Duodenal mucosa (tissue), 2 donors: ENCODE results near the gene ITPR2.
"Not testable (repeated sequence)": the region's sequence is repeated elsewhere in the genome, so short reads cannot be mapped to it uniquely, and the experiment has no call there.

Experiments used
- H3K27ac ChIP-seq: one replicate; pipeline ENCODE4 v1.7.0; 2013; ENCODE audit warnings: low read depth, low read length
- H3K27me3 ChIP-seq, 2 donors: one replicate each; pipeline ENCODE4 v1.7.0; 2013; ENCODE audit warnings: low read length in 2 of 2, control low read depth in 1 of 2; ENCODE audit not compliant: insufficient read depth in 2 of 2, control insufficient read depth in 1 of 2
- H3K36me3 ChIP-seq, 2 donors: one replicate each; pipeline ENCODE4 v1.7.0; 2013; ENCODE audit warnings: low read length in 2 of 2, control low read depth in 1 of 2; ENCODE audit not compliant: insufficient read depth in 2 of 2, control insufficient read depth in 1 of 2
- H3K4me1 ChIP-seq, 2 donors: one replicate each; pipeline ENCODE4 v1.7.0; 2013; ENCODE audit warnings: low read length in 2 of 2, control low read depth in 1 of 2; ENCODE audit not compliant: insufficient read depth in 2 of 2, control insufficient read depth in 1 of 2
- H3K4me3 ChIP-seq, 2 donors: one replicate each; pipeline ENCODE4 v1.7.0; 2013; ENCODE audit warnings: low read length in 2 of 2, low read depth in 1 of 2
- H3K9ac ChIP-seq, 2 donors: one replicate each; pipeline ENCODE4 v1.7.0; 2013; ENCODE audit warnings: low read length in 2 of 2, low read depth in 1 of 2
- H3K9me3 ChIP-seq, 2 donors: one replicate each; pipeline ENCODE4 v1.7.0; 2013; ENCODE audit warnings: low read length in 2 of 2, control low read depth in 1 of 2; ENCODE audit not compliant: control insufficient read depth in 1 of 2

ITPR2 gene

DNA sequence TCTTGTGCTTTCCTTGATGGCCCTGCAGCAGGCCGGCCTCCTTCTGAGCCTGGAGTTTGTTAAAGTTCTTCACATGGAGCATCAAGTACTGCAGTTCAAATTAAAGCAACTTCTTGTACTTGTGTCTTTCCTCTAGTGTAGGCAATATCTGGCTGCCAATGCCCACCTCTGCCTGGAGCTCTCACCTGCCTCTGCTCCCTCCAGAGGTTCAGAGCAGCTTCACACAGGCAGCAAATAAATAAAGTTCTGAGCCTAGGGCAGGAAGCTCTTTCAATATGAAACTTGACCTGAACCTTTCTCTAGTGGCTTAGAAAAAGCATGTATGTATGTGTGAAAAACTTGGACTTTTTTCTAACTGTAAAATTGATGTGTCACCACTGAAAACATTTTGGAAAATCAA lies 65.9 kb downstream of the ITPR2 start:
- Histone ChIP-seq H3K4me1 (peaks cover 20 to 27% of the 10 kb centered on the region in 2 donors), H3K27me3 (no peaks in the 10 kb centered on the region), H3K9me3 (peaks cover 4% of the 10 kb centered on the region in 2 donors), H3K9ac (no peak overlapping the region), H3K27ac (no peak overlapping the region), H3K36me3 (no peaks in the 10 kb centered on the region), H3K4me3 (no peak overlapping the region)

DNA sequence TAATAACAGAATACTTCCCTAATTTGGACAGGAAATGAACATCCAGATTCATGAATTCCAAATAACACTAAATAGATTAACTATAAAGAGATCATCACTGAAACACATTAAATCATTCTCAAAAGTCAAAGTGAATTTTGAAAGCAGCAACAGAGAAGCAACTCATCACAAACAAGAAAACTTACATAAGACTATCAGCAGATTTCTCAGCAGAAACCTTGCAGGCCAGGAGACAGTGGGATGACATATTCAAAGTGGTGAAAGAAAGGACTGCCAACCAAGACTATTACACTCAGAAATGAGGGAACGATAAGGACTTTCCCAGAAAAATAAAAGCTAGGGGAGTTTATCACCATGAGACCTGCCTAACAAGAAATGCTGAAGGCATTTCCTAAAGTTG lies 70.8 kb downstream of the ITPR2 start:
- H3K36me3 ChIP-seq: no peaks in the 10 kb centered on the region
- no peak overlapping the region for H3K27ac ChIP-seq
- H3K4me1 ChIP-seq: no peaks in the 10 kb centered on the region
- H3K27me3 ChIP-seq: no peaks in the 10 kb centered on the region
- H3K9me3 ChIP-seq: peaks cover 5 to 16% of the 10 kb centered on the region in 2 donors
- no peak overlapping the region for H3K4me3 ChIP-seq
- H3K9ac ChIP-seq: no peak overlapping the region

DNA sequence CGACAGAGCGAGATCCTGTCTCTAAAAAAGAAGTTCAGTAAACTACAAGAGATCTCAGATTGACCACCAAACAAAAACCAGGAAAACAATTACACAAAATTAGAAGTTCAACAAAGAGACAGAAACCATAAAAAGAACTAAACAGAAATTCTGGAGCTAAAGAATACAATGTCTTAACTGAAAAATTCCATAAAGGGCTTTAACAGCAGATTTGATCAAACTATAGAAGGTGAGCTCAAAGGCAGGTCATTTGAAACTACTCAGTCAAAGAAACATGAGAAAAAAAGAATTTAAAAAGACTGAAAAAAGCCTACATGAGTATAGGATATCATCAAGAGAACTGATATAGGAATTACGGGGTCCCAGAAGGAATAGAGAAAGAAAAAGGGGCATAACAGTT lies 71.2 kb downstream of the ITPR2 start:
- Histone ChIP-seq H3K27ac (no peak overlapping the region), H3K9me3 (peaks cover 5 to 16% of the 10 kb centered on the region in 2 donors), H3K4me3 (no peak overlapping the region), H3K4me1 (no peaks in the 10 kb centered on the region), H3K9ac (no peak overlapping the region), H3K36me3 (no peaks in the 10 kb centered on the region), H3K27me3 (no peaks in the 10 kb centered on the region)

DNA sequence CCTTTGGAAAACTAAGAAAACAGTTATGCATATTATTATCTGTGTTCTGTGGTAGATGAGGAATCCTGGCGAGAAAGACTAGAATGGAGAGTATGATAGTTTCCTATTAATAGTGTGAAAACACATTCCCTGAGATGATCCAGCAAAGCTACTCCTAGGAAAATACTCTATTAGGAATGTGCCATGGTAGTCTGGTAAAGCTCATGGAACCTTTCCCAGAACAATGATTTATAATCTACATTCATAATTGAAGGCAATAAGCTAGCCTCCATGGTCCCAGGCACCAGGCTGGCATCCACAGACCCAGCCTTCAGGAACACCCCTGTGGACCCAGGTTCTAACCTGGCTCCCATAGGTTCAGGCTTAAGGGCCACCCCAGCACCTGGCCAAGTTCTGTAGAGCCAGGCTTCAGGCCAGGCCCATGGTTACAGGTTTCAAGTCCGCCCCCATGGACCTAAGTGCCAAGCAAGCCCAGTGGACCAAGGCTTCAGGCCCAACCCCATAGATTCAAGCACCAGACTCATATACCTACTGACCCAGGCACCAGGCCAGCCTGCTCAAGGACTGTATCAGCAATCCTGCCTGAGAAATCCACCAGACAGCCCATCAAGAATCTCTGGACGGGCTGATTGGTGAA lies 72.2 kb downstream of the ITPR2 start:
- no peaks in the 10 kb centered on the region for H3K27me3 ChIP-seq
- no peak overlapping the region for H3K27ac ChIP-seq
- H3K4me1 ChIP-seq: no peaks in the 10 kb centered on the region
- H3K36me3 ChIP-seq: no peaks in the 10 kb centered on the region
- no peak overlapping the region for H3K4me3 ChIP-seq
- no peak overlapping the region for H3K9ac ChIP-seq
- peaks cover 5 to 16% of the 10 kb centered on the region in 2 donors for H3K9me3 ChIP-seq

DNA sequence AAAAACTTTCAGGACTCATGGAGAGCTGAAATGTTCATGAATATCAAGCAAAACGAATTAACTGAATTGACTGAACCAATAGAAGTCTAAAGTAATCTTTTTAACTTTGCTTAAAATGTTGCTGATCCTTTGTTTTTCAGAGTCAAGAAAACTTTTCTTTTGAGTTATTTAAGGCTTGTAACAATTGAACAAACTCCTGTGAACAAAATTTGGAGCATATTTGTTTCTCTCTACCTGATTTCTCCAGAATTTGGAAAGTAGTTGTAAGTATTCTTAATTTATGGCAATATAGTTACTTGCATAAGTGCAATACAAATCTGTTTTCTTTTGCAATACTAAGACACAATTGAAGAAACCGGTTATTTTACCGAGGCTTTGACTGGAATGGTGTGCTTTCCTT lies 77.6 kb downstream of the ITPR2 start:
- H3K27me3 ChIP-seq, H3K4me1 ChIP-seq, H3K9ac ChIP-seq, H3K4me3 ChIP-seq, H3K36me3 ChIP-seq, H3K9me3 ChIP-seq, H3K27ac ChIP-seq: not testable (repeated sequence)

DNA sequence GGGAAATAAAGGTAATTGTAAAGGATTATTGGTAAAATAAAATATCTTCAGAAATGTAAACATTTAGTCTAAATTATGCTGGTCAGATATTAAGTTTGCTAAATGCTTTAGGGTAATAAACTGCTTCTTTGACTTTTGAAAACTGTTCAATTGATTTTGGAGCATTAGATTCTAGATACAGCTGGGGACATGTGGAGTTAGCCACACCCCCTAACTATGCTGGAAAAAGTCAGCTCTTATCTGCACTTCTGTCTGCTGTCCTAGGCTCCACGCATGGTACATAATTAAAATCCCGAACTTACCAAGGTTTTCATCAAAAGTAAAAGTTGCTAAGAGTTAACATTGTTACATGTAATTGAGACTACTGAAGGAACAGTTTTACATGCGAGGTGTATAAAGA lies 78.8 kb downstream of the ITPR2 start:
- Histone ChIP-seq H3K9me3 (no peaks in the 10 kb centered on the region), H3K27me3 (no peaks in the 10 kb centered on the region), H3K4me1 (peaks cover 9 to 13% of the 10 kb centered on the region in 2 donors), H3K27ac (no peak overlapping the region), H3K36me3 (no peaks in the 10 kb centered on the region), H3K9ac (no peak overlapping the region), H3K4me3 (no peak overlapping the region)

DNA sequence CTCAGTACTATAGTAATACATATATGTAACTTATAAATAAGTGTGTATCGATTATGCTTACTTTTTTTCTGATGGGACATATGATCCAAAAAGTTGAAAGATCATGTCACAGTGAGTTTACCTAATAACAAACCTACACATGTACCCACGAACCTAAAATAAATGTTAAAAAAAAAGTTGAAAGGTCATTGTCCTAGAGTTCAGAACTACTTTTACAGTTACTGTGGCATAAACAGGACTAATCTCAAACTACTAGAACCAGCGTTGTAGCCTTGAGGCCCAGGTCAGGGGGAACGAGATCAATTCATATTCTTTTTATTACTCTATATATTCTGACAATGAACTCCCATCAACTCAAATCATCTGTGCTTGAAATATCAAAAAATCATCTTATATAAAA lies 81.8 kb downstream of the ITPR2 start:
- H3K36me3 ChIP-seq: no peaks in the 10 kb centered on the region
- H3K27me3 ChIP-seq: no peaks in the 10 kb centered on the region
- H3K9me3 ChIP-seq: no peaks in the 10 kb centered on the region
- H3K4me1 ChIP-seq: peaks cover 11 to 26% of the 10 kb centered on the region in 2 donors
- no peak overlapping the region for H3K4me3 ChIP-seq
- no peak overlapping the region for H3K27ac ChIP-seq
- no peak overlapping the region for H3K9ac ChIP-seq

DNA sequence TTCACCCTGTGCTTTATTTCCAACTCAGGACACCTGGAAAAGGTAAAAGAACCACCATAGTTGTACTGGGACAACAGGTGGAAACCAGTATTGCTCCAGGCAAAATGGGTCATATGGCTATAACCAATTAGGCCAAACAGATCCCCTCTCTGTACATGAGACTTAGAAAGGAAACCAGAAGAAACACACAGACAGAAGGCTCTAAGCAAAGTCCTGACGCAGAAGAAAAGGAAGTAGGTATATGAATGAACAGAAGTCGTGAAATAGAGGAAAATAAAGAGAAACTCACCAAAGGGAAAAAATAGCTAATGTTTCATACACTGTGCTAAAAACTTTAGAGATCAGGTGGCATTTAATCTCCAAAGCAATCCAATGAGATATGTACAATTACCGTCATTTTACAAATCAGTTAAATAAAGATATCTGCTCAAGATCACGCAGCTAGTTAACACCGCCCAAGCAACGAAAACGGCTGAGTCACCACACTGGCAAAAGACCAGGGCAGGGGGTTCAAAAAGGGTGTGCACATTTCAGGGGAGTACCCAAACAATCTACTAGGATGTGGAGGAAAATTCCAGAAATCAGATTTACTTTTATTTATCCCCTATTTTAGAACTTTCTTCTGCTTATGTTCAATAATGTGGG lies 82.3 kb downstream of the ITPR2 start:
- no peaks in the 10 kb centered on the region for H3K9me3 ChIP-seq
- H3K27me3 ChIP-seq: no peaks in the 10 kb centered on the region
- H3K4me3 ChIP-seq: no peak overlapping the region
- H3K27ac ChIP-seq: no peak overlapping the region
- peaks cover 11 to 28% of the 10 kb centered on the region in 2 donors for H3K4me1 ChIP-seq
- no peaks in the 10 kb centered on the region for H3K36me3 ChIP-seq
- no peak overlapping the region for H3K9ac ChIP-seq

DNA sequence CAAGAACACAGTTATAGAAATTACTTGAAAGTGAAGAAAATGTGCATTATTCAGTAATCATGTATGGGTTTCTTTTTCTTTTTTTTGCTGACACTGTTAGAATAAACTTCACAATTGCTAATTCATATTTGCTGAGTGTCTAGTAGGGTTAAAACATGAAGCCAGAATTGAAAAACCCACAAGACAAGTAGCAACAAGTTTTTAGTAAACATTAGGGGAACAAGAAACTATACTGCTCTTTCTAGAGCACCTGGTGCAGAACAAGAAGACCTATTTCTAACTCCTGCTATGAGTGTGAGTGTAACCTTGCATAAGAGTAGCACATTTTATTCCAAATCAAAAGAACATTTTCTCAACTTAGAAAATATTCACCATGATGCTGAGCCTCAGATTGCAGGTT lies 83.2 kb downstream of the ITPR2 start:
- no peaks in the 10 kb centered on the region for H3K36me3 ChIP-seq
- H3K4me1 ChIP-seq: peaks cover 11 to 28% of the 10 kb centered on the region in 2 donors
- H3K27me3 ChIP-seq: no peaks in the 10 kb centered on the region
- no peaks in the 10 kb centered on the region for H3K9me3 ChIP-seq
- no peak overlapping the region for H3K27ac ChIP-seq
- H3K4me3 ChIP-seq: no peak overlapping the region
- H3K9ac ChIP-seq: no peak overlapping the region

DNA sequence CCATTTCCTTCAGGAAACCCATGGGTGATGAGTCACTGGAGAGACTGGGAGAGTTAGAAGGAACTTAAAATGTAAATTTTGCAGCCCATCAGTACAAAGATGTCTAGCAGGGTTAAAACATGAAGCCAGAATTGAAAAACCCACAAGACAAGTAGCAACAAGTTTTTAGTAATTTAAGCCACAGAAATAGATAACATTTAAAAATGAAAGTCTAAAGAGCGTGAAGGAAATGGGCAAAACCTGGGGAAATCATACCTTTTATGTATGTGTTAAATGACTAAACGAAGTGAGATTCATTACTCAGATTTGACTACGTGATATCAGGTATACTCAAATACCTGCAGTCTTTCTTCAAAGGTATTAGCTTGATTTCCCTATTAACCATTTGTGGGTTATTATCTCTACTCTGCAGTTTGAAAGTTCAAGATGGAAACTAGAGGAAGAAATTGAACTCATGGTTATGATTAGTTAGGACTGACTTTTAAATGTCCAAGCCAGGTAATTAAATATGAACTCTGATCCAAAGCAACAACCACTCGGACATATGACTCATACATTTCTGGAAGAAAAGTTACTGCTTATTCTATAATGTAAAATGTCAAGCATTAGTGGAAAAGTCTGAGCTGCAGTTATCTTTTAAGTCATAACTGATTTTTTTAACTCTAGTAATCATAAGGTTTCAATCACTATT lies 84.1 kb downstream of the ITPR2 start:
- H3K36me3 ChIP-seq: no peaks in the 10 kb centered on the region
- no peaks in the 10 kb centered on the region for H3K27me3 ChIP-seq
- no peaks in the 10 kb centered on the region for H3K9me3 ChIP-seq
- H3K4me1 ChIP-seq: peaks cover 11 to 31% of the 10 kb centered on the region in 2 donors
- no peak overlapping the region for H3K27ac ChIP-seq
- H3K4me3 ChIP-seq: no peak overlapping the region
- H3K9ac ChIP-seq: no peak overlapping the region
